Astrocyte (in vitro differentiated cells and primary cell): ENCODE measurements around the gene CDK8. TPM values are rescaled to one million over a fixed set of nuclear protein-coding genes. Genes with fewer than 3 reads are reported as not detected.

Experiments used
- DNase-seq: peaks from one replicate; pipeline ENCODE4 v3.0.0-alpha.2; 2010; ENCODE audit warnings: low read depth
- FAIRE-seq: peaks from 2 replicates; lab custom pipeline; 2011; peaks lifted over from hg19 to GRCh38; lab: Jason Lieb, UNC
- H2AFZ ChIP-seq: 2 replicates; pipeline ENCODE4 v1.6.0; 2012; ENCODE audit warnings: low read depth, low read length, inconsistent platforms
- H3K27ac ChIP-seq: 2 replicates; pipeline ENCODE4 v1.5.1; 2011; ENCODE audit warnings: low read depth, low read length, inconsistent platforms
- H3K27me3 ChIP-seq: 2 replicates; pipeline ENCODE4 v1.6.0; 2011; ENCODE audit warnings: low read length, inconsistent platforms; ENCODE audit not compliant: insufficient read depth
- H3K36me3 ChIP-seq: 2 replicates; pipeline ENCODE4 v1.5.1; 2011; ENCODE audit warnings: low read length, inconsistent platforms; ENCODE audit not compliant: insufficient read depth
- H3K4me1 ChIP-seq: 2 replicates; pipeline ENCODE4 v1.5.1; 2011; ENCODE audit warnings: low read length, inconsistent platforms; ENCODE audit not compliant: insufficient read depth
- H3K4me2 ChIP-seq: 2 replicates; pipeline ENCODE4 v1.6.0; 2012; ENCODE audit warnings: low read length, inconsistent platforms
- H3K4me3 ChIP-seq: 2 replicates; pipeline ENCODE4 v1.5.1; 2011; ENCODE audit warnings: low read depth, mild to moderate bottlenecking, low read length, inconsistent platforms; ENCODE audit not compliant: insufficient read depth
- H3K79me2 ChIP-seq: 2 replicates; pipeline ENCODE4 v1.6.0; 2012; ENCODE audit warnings: mild to moderate bottlenecking, low read length, inconsistent platforms; ENCODE audit not compliant: insufficient read depth
- H3K9ac ChIP-seq: 2 replicates; pipeline ENCODE4 v1.6.0; 2012; ENCODE audit warnings: mild to moderate bottlenecking, low read length, inconsistent platforms
- H3K9me3 ChIP-seq: 2 replicates; pipeline ENCODE4 v1.5.1; 2012; ENCODE audit warnings: low read depth, mild to moderate bottlenecking, low read length, inconsistent platforms; ENCODE audit not compliant: insufficient read depth
- H4K20me1 ChIP-seq: 2 replicates; pipeline ENCODE4 v1.6.0; 2012; ENCODE audit warnings: low read length, inconsistent platforms; ENCODE audit not compliant: insufficient read depth
- H3K27ac Mint-ChIP-seq: one replicate; pipeline ENCODE4 v1.8.0; 2021; ENCODE audit warnings: mild to moderate bottlenecking, mixed read lengths; ENCODE audit not compliant: unreplicated experiment
- H3K27me3 Mint-ChIP-seq: one replicate; pipeline ENCODE4 v1.8.0; 2021; ENCODE audit warnings: low read depth, mixed read lengths; ENCODE audit not compliant: unreplicated experiment
- H3K36me3 Mint-ChIP-seq: one replicate; pipeline ENCODE4 v1.8.0; 2021; ENCODE audit warnings: low read depth, mixed read lengths; ENCODE audit not compliant: unreplicated experiment
- H3K4me1 Mint-ChIP-seq: one replicate; pipeline ENCODE4 v1.8.0; 2021; ENCODE audit warnings: low read depth, mixed read lengths; ENCODE audit not compliant: unreplicated experiment
- H3K4me3 Mint-ChIP-seq: one replicate; pipeline ENCODE4 v1.8.0; 2021; ENCODE audit warnings: mild to moderate bottlenecking, moderate library complexity, mixed read lengths; ENCODE audit not compliant: unreplicated experiment
- H3K9me3 Mint-ChIP-seq: one replicate; pipeline ENCODE4 v1.8.0; 2021; ENCODE audit warnings: mild to moderate bottlenecking, mixed read lengths; ENCODE audit not compliant: unreplicated experiment
- EZH2 ChIP-seq: IDR thresholded peaks from 2 replicates; pipeline ENCODE4 v1.6.1; 2012; ENCODE audit warnings: mild to moderate bottlenecking, low read length, inconsistent platforms; ENCODE audit not compliant: insufficient read depth
- total RNA-seq: library from RNA; stranded (reverse); gene quantifications from 2 replicates; pipeline ENCODE4 v1.2.1, GENCODE V29; 2021
- TF ChIP-seq, protein P1 (sequence below): IDR thresholded peaks from 2 replicates; pipeline ENCODE4 v1.5.1; 2011; ENCODE audit warnings: low read depth, mild to moderate bottlenecking, inconsistent platforms, low read length, moderate library complexity; ENCODE audit not compliant: insufficient read depth

The CDK8 gene
- total RNA-seq, 1 donor from 2014 or later, result 32.4 TPM

- Histone ChIP-seq H2AFZ (no peak overlapping the region), H3K9ac (no peak overlapping the region), H3K9me3 (peaks cover 6% of the 10 kb centered on the region), H3K4me3 (no peak overlapping the region), H3K4me2 (no peak overlapping the region), H3K27me3 (peaks cover 2% of the 10 kb centered on the region), H3K27ac (no peak overlapping the region), H3K4me1 (no peaks in the 10 kb centered on the region), H3K79me2 (no peaks in the 10 kb centered on the region), H4K20me1 (no peaks in the 10 kb centered on the region), H3K36me3 (no peaks in the 10 kb centered on the region)
- Mint-ChIP-seq H3K4me3 (no peak overlapping the region), H3K9me3 (peaks cover 30% of the 10 kb centered on the region), H3K27me3 (peaks cover 3% of the 10 kb centered on the region), H3K27ac (no peak overlapping the region), H3K36me3 (peaks cover 9% of the 10 kb centered on the region), H3K4me1 (no peaks in the 10 kb centered on the region)
- TF ChIP-seq, protein P1, sequence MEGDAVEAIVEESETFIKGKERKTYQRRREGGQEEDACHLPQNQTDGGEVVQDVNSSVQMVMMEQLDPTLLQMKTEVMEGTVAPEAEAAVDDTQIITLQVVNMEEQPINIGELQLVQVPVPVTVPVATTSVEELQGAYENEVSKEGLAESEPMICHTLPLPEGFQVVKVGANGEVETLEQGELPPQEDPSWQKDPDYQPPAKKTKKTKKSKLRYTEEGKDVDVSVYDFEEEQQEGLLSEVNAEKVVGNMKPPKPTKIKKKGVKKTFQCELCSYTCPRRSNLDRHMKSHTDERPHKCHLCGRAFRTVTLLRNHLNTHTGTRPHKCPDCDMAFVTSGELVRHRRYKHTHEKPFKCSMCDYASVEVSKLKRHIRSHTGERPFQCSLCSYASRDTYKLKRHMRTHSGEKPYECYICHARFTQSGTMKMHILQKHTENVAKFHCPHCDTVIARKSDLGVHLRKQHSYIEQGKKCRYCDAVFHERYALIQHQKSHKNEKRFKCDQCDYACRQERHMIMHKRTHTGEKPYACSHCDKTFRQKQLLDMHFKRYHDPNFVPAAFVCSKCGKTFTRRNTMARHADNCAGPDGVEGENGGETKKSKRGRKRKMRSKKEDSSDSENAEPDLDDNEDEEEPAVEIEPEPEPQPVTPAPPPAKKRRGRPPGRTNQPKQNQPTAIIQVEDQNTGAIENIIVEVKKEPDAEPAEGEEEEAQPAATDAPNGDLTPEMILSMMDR, result no peak
- no peak for TF ChIP-seq EZH2
- FAIRE-seq (no peak), DNase-seq (no peak)
These were observed 181.2 kb downstream of the CDK8 start for GRCh38 chr13:26435171-26435570.

GRCh38 chr13:26435646-26436045 is 181.7 kb downstream of the CDK8 start:
- no peak overlapping the region for H3K4me3 Mint-ChIP-seq
- H3K4me1 Mint-ChIP-seq, result no peaks in the 10 kb centered on the region
- Histone ChIP-seq H3K36me3 (no peaks in the 10 kb centered on the region), H3K27ac (no peak overlapping the region), H3K9ac (no peak overlapping the region), H3K9me3 (peaks cover 6% of the 10 kb centered on the region), H3K4me2 (no peak overlapping the region), H3K27me3 (peaks cover 2% of the 10 kb centered on the region), H4K20me1 (no peaks in the 10 kb centered on the region), H3K4me1 (no peaks in the 10 kb centered on the region), H3K79me2 (no peaks in the 10 kb centered on the region), H2AFZ (no peak overlapping the region), H3K4me3 (no peak overlapping the region)
- TF ChIP-seq, protein P1, result no peak
- no peak for TF ChIP-seq EZH2
- no peak overlapping the region for H3K27ac Mint-ChIP-seq
- peaks cover 3% of the 10 kb centered on the region for H3K27me3 Mint-ChIP-seq
- no peak for DNase-seq
- peaks cover 30% of the 10 kb centered on the region for H3K9me3 Mint-ChIP-seq
- FAIRE-seq, result no peak
- peaks cover 8% of the 10 kb centered on the region for H3K36me3 Mint-ChIP-seq

DNA sequence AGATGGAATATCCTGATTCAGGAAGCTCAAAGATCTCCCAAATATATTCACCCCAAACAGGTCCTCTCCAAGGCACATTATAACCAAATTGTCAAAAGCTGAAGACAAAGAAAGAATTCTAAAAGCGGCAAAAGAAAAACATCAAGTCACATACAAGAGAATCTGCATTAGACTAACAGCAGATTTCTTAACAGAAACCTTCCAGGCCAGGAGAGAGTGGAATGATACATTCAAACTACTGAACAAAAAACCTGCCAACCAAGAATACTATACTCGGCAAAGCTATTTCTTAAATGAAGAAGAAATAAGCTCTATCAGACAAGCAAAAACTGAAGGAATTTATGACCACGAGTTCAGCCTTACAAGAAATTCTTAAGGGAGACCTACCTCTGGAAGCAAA is 183.0 kb downstream of the CDK8 start:
- Histone ChIP-seq H3K36me3 (no peaks in the 10 kb centered on the region), H3K79me2 (no peaks in the 10 kb centered on the region), H3K9me3 (peaks cover 6% of the 10 kb centered on the region), H3K9ac (no peak overlapping the region), H4K20me1 (no peaks in the 10 kb centered on the region), H3K27me3 (no peaks in the 10 kb centered on the region), H3K27ac (no peak overlapping the region), H2AFZ (no peak overlapping the region), H3K4me3 (no peak overlapping the region), H3K4me2 (no peak overlapping the region), H3K4me1 (no peaks in the 10 kb centered on the region)
- TF ChIP-seq, protein P1, result no peak
- TF ChIP-seq EZH2, result no peak
- DNase-seq (no peak), FAIRE-seq (no peak)
- Mint-ChIP-seq H3K36me3 (peaks cover 8% of the 10 kb centered on the region), H3K27ac (no peak overlapping the region), H3K9me3 (peaks cover 30% of the 10 kb centered on the region), H3K4me3 (no peak overlapping the region), H3K27me3 (peaks cover 3% of the 10 kb centered on the region), H3K4me1 (no peaks in the 10 kb centered on the region)
